GM23338 (cell line): ENCODE results near the gene EVX2. TPM values are rescaled to one million over a fixed set of nuclear protein-coding genes. Genes with fewer than 3 reads are reported as not detected.

Source experiments
- ATAC-seq: fragments of 200-7000 bp; cut with Tn5 transposase; 3 replicates; pipeline ENCODE4 v1.9.1; 2020
- DNase-seq: peaks from one replicate; pipeline ENCODE4 v3.0.0-alpha.2; 2015; ENCODE audit warnings: low spot score
- H2AFZ ChIP-seq: fragments of 200-600 bp; sonication (generic); 2 replicates; pipeline ENCODE4 v1.8.0; 2016; ENCODE audit warnings: antibody characterized with exemption, mild to moderate bottlenecking, moderate library complexity
- H3F3A ChIP-seq: fragments of 200-600 bp; sonication (generic); replicated peaks from 2 replicates; pipeline ENCODE4 v1.8.0; 2017; ENCODE audit warnings: antibody characterized with exemption, mixed run types, low read depth
- H3K27ac ChIP-seq: fragments of 200-600 bp; sonication (generic); 2 replicates; pipeline ENCODE4 v1.6.1; 2016; ENCODE audit warnings: low read depth
- H3K27me3 ChIP-seq: fragments of 200-600 bp; sonication (generic); 2 replicates; pipeline ENCODE4 v1.8.0; 2016; ENCODE audit warnings: mild to moderate bottlenecking, mixed run types, moderate library complexity; ENCODE audit not compliant: insufficient read depth
- H3K36me3 ChIP-seq: fragments of 200-600 bp; sonication (generic); 2 replicates; pipeline ENCODE4 v1.8.0; 2016; ENCODE audit warnings: mild to moderate bottlenecking; ENCODE audit not compliant: insufficient read depth
- H3K4me1 ChIP-seq: fragments of 200-600 bp; sonication (generic); 2 replicates; pipeline ENCODE4 v1.8.0; 2016; ENCODE audit warnings: mild to moderate bottlenecking, moderate library complexity; ENCODE audit not compliant: insufficient read depth
- H3K4me2 ChIP-seq: fragments of 200-600 bp; sonication (generic); 2 replicates; pipeline ENCODE4 v1.7.1; 2017; ENCODE audit warnings: mixed run types
- H3K4me3 ChIP-seq: fragments of 200-600 bp; sonication (generic); 2 replicates; pipeline ENCODE4 v1.6.1; 2016; ENCODE audit warnings: mixed run types
- H3K79me2 ChIP-seq: fragments of 200-600 bp; sonication (generic); replicated peaks from 2 replicates; pipeline ENCODE4 v1.8.0; 2017; ENCODE audit warnings: mild to moderate bottlenecking; ENCODE audit not compliant: insufficient read depth
- H3K9me2 ChIP-seq: fragments of 200-600 bp; sonication (generic); 2 replicates; pipeline ENCODE4 v1.8.0; 2017; ENCODE audit not compliant: insufficient read depth
- H4K20me1 ChIP-seq: fragments of 200-600 bp; sonication (generic); replicated peaks from 2 replicates; pipeline ENCODE4 v1.8.0; 2017; ENCODE audit warnings: mild to moderate bottlenecking; ENCODE audit not compliant: insufficient read depth
- H3K27ac Mint-ChIP-seq: 2 replicates; pipeline ENCODE4 v1.8.0; 2020; ENCODE audit warnings: inconsistent platforms, mild to moderate bottlenecking, moderate library complexity, mixed read lengths
- H3K27me3 Mint-ChIP-seq: 3 replicates; pipeline ENCODE4 v1.8.0; 2022; ENCODE audit warnings: low read depth, mild to moderate bottlenecking, moderate library complexity, mixed read lengths, inconsistent platforms; ENCODE audit not compliant: insufficient read depth, poor library complexity
- H3K36me3 Mint-ChIP-seq: 3 replicates; pipeline ENCODE4 v1.8.0; 2021; ENCODE audit warnings: low read depth, mild to moderate bottlenecking, inconsistent platforms, moderate library complexity, mixed read lengths
- H3K4me1 Mint-ChIP-seq: 3 replicates; pipeline ENCODE4 v1.8.0; 2020; ENCODE audit warnings: mild to moderate bottlenecking, inconsistent platforms, mixed read lengths
- H3K4me3 Mint-ChIP-seq: 3 replicates; pipeline ENCODE4 v1.8.0; 2021; ENCODE audit warnings: moderate library complexity, mild to moderate bottlenecking, inconsistent platforms, mixed read lengths
- H3K9me3 Mint-ChIP-seq: 3 replicates; pipeline ENCODE4 v1.8.0; 2020; ENCODE audit warnings: moderate library complexity, mild to moderate bottlenecking, inconsistent platforms, mixed read lengths
- CREB1 ChIP-seq: fragments of 250-450 bp; sonication (Bioruptor Pico); IDR thresholded peaks from 2 replicates; pipeline ENCODE4 v1.5.0; 2020; ENCODE audit warnings: low read depth, mild to moderate bottlenecking, moderate library complexity
- EZH2phosphoT487 ChIP-seq: fragments of 200-600 bp; sonication (generic); IDR thresholded peaks from one replicate; pipeline ENCODE4 v1.8.1; 2018; ENCODE audit warnings: antibody characterized with exemption; ENCODE audit not compliant: unreplicated experiment
- JUNB ChIP-seq: IDR thresholded peaks from one replicate; pipeline ENCODE4 v1.6.1; 2016; ENCODE audit warnings: antibody characterized with exemption; ENCODE audit not compliant: unreplicated experiment
- NANOG ChIP-seq: IDR thresholded peaks from 2 replicates; pipeline ENCODE4 v1.6.1; 2016; ENCODE audit warnings: antibody characterized with exemption, borderline replicate concordance
- POLR2AphosphoS5 ChIP-seq: IDR thresholded peaks from 2 replicates; pipeline ENCODE4 v1.6.1; 2016; ENCODE audit warnings: antibody characterized with exemption, low read depth
- STAT1 ChIP-seq: IDR thresholded peaks from one replicate; pipeline ENCODE4 v1.6.1; 2016; ENCODE audit warnings: antibody characterized with exemption; ENCODE audit not compliant: unreplicated experiment
- ZNF114 ChIP-seq: fragments of 250-450 bp; sonication (Bioruptor Pico); IDR thresholded peaks from 2 replicates; pipeline ENCODE4 v1.5.0; 2020; ENCODE audit warnings: mild to moderate bottlenecking, moderate library complexity
- ZNF331 ChIP-seq: fragments of 250-450 bp; sonication (Bioruptor Pico); IDR thresholded peaks from 2 replicates; pipeline ENCODE4 v1.5.0; 2020; ENCODE audit warnings: low read depth, mild to moderate bottlenecking, moderate library complexity
- polyA plus RNA-seq: library from polyadenylated mRNA; unstranded; fragments of >200 nt; fragmentation: Nextera tagmentation; extraction: Ambion mirVana; gene quantifications from 2 replicates; pipeline ENCODE4 v1.2.1, GENCODE V29; 2016
- total RNA-seq: library from RNA; depleted of rRNA; stranded (reverse); fragments of >200 nt; shearing (Covaris generic); gene quantifications from 2 replicates; pipeline ENCODE4 v1.2.3, GENCODE V29; 2014
- TF ChIP-seq, protein P1 (sequence below), 2 experiments: fragments of 200-600 bp in 1 of 2; sonication (generic) in 1 of 2; conservative IDR thresholded peaks; 2 replicates each; pipeline versions ENCODE4 v1.5.1 to v1.6.1; 2016 to 2017; ENCODE audit warnings: antibody characterized with exemption in 2 of 2, low read depth in 2 of 2, mild to moderate bottlenecking in 2 of 2, moderate library complexity in 1 of 2
- TF ChIP-seq, protein P2 (sequence below): IDR thresholded peaks from 2 replicates; pipeline ENCODE4 v1.6.1; 2016; ENCODE audit warnings: antibody characterized with exemption
- TF ChIP-seq, protein P3 (sequence below): IDR thresholded peaks from one replicate; pipeline ENCODE4 v1.6.1; 2018; ENCODE audit warnings: antibody characterized with exemption; ENCODE audit not compliant: unreplicated experiment

Gene EVX2
- total and polyA plus RNA-seq, 2 experiments from 2014 or later = 0.03 TPM; not detected in 1

GRCh38 chr2:176076796-176077195 is 7.0 kb downstream of the EVX2 start:
- no peaks in the 10 kb centered on the region for H3K36me3 ChIP-seq
- H3K79me2 ChIP-seq = no peaks in the 10 kb centered on the region
- H4K20me1 ChIP-seq = peaks cover 39% of the 10 kb centered on the region
- Mint-ChIP-seq H3K4me3 (no peak overlapping the region), H3K27me3 (peaks cover 96% of the 10 kb centered on the region), H3K9me3 (peaks cover 5% of the 10 kb centered on the region; the same call in 1 of the 3 replicates), H3K4me1 (peaks cover 32% of the 10 kb centered on the region), H3K36me3 (peaks cover 4% of the 10 kb centered on the region; the same call in 2 of the 3 replicates), H3K27ac (no peak overlapping the region)
- no peak overlapping the region for H3K4me2 ChIP-seq
- H3K9me2 ChIP-seq = no peaks in the 10 kb centered on the region
- TF ChIP-seq ZNF114 (CRISPR knock-in tag) (no peak), ZNF331 (CRISPR knock-in tag) (no peak), CREB1 (CRISPR knock-in tag) (no peak), STAT1 (no peak), POLR2AphosphoS5 (no peak), JUNB (no peak), NANOG (no peak), EZH2phosphoT487 (no peak)
- TF ChIP-seq, protein P1, sequence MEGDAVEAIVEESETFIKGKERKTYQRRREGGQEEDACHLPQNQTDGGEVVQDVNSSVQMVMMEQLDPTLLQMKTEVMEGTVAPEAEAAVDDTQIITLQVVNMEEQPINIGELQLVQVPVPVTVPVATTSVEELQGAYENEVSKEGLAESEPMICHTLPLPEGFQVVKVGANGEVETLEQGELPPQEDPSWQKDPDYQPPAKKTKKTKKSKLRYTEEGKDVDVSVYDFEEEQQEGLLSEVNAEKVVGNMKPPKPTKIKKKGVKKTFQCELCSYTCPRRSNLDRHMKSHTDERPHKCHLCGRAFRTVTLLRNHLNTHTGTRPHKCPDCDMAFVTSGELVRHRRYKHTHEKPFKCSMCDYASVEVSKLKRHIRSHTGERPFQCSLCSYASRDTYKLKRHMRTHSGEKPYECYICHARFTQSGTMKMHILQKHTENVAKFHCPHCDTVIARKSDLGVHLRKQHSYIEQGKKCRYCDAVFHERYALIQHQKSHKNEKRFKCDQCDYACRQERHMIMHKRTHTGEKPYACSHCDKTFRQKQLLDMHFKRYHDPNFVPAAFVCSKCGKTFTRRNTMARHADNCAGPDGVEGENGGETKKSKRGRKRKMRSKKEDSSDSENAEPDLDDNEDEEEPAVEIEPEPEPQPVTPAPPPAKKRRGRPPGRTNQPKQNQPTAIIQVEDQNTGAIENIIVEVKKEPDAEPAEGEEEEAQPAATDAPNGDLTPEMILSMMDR (conservative IDR thresholded peaks at IDR 0.05; ENCODE audit: low read depth in 2 of 2) = no peak
- TF ChIP-seq, protein P2, sequence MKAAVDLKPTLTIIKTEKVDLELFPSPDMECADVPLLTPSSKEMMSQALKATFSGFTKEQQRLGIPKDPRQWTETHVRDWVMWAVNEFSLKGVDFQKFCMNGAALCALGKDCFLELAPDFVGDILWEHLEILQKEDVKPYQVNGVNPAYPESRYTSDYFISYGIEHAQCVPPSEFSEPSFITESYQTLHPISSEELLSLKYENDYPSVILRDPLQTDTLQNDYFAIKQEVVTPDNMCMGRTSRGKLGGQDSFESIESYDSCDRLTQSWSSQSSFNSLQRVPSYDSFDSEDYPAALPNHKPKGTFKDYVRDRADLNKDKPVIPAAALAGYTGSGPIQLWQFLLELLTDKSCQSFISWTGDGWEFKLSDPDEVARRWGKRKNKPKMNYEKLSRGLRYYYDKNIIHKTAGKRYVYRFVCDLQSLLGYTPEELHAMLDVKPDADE = no peak
- TF ChIP-seq, protein P3, sequence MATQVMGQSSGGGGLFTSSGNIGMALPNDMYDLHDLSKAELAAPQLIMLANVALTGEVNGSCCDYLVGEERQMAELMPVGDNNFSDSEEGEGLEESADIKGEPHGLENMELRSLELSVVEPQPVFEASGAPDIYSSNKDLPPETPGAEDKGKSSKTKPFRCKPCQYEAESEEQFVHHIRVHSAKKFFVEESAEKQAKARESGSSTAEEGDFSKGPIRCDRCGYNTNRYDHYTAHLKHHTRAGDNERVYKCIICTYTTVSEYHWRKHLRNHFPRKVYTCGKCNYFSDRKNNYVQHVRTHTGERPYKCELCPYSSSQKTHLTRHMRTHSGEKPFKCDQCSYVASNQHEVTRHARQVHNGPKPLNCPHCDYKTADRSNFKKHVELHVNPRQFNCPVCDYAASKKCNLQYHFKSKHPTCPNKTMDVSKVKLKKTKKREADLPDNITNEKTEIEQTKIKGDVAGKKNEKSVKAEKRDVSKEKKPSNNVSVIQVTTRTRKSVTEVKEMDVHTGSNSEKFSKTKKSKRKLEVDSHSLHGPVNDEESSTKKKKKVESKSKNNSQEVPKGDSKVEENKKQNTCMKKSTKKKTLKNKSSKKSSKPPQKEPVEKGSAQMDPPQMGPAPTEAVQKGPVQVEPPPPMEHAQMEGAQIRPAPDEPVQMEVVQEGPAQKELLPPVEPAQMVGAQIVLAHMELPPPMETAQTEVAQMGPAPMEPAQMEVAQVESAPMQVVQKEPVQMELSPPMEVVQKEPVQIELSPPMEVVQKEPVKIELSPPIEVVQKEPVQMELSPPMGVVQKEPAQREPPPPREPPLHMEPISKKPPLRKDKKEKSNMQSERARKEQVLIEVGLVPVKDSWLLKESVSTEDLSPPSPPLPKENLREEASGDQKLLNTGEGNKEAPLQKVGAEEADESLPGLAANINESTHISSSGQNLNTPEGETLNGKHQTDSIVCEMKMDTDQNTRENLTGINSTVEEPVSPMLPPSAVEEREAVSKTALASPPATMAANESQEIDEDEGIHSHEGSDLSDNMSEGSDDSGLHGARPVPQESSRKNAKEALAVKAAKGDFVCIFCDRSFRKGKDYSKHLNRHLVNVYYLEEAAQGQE = no peak
- H2AFZ ChIP-seq = no peak overlapping the region
- no peak overlapping the region for H3K27ac ChIP-seq
- no peak for DNase-seq
- peaks cover 30% of the 10 kb centered on the region for H3K4me1 ChIP-seq
- H3K4me3 ChIP-seq = no peak overlapping the region
- H3K27me3 ChIP-seq = peaks cover 98% of the 10 kb centered on the region
- peaks cover 31% of the 10 kb centered on the region for H3F3A ChIP-seq
- ATAC-seq = no peak
